CD8-positive, alpha-beta memory T cell (primary cell): ENCODE measurements around the gene TOR1B. TPM values are rescaled to one million over a fixed set of nuclear protein-coding genes. Genes with fewer than 3 reads are reported as not detected.

Experiments
- CTCF ChIA-PET: fragments of 350-600 bp; sonication (Branson Sonifier 250); formaldehyde crosslinking; loops from one replicate; lab custom pipeline; 2021; ENCODE audit warnings: antibody characterized with exemption; lab: Charles Lee
- POLR2A ChIA-PET: fragments of 350-600 bp; sonication (Branson Sonifier 250); formaldehyde crosslinking; loops from one replicate; lab custom pipeline; 2021; ENCODE audit warnings: antibody characterized with exemption; lab: Charles Lee
- DNase-seq, 5 donors: peaks; one replicate each; pipeline versions ENCODE4 v3.0.0 to v3.0.0-alpha.2; 2020 to 2022; ENCODE audit warnings: mixed read lengths in 1 of 5
- H3K27ac ChIP-seq: one replicate; pipeline ENCODE4 v1.7.0; 2013; ENCODE audit warnings: low read depth, mild to moderate bottlenecking, low read length, moderate library complexity
- H3K27me3 ChIP-seq: 2 replicates; pipeline ENCODE4 v1.7.0; 2013; ENCODE audit warnings: low read length, mild to moderate bottlenecking; ENCODE audit not compliant: insufficient read depth, poor library complexity, severe bottlenecking
- H3K36me3 ChIP-seq: 2 replicates; pipeline ENCODE4 v1.7.0; 2013; ENCODE audit warnings: mild to moderate bottlenecking, low read length, moderate library complexity; ENCODE audit not compliant: insufficient read depth
- H3K4me1 ChIP-seq: 2 replicates; pipeline ENCODE4 v1.7.0; 2013; ENCODE audit warnings: mild to moderate bottlenecking, low read length, moderate library complexity; ENCODE audit not compliant: insufficient read depth
- H3K4me3 ChIP-seq: 2 replicates; pipeline ENCODE4 v1.7.0; 2013; ENCODE audit warnings: mild to moderate bottlenecking, low read length
- H3K9me3 ChIP-seq: 2 replicates; pipeline ENCODE4 v1.7.0; 2013; ENCODE audit warnings: mild to moderate bottlenecking, low read length
- H3K27ac Mint-ChIP-seq, 8 donors: one replicate each; pipeline ENCODE4 v1.8.0; 2020 to 2021; ENCODE audit warnings: mixed read lengths in 8 of 8, mild to moderate bottlenecking in 6 of 8, inconsistent platforms in 3 of 8, moderate library complexity in 3 of 8
- H3K27me3 Mint-ChIP-seq, 2 donors: one replicate each; pipeline ENCODE4 v1.8.0; 2020 to 2021; ENCODE audit warnings: mixed read lengths in 2 of 2, mild to moderate bottlenecking in 1 of 2, moderate library complexity in 1 of 2
- H3K36me3 Mint-ChIP-seq, 3 donors: one replicate each; pipeline ENCODE4 v1.8.0; 2020 to 2021; ENCODE audit warnings: mixed read lengths in 3 of 3, inconsistent platforms in 1 of 3, mild to moderate bottlenecking in 1 of 3
- H3K4me1 Mint-ChIP-seq, 3 donors: one replicate each; pipeline ENCODE4 v1.8.0; 2020 to 2021; ENCODE audit warnings: mixed read lengths in 3 of 3, inconsistent platforms in 1 of 3, mild to moderate bottlenecking in 1 of 3
- H3K4me3 Mint-ChIP-seq, 7 donors: one replicate each; pipeline ENCODE4 v1.8.0; 2020 to 2021; ENCODE audit warnings: mixed read lengths in 7 of 7, mild to moderate bottlenecking in 6 of 7, moderate library complexity in 4 of 7, inconsistent platforms in 2 of 7
- H3K9me3 Mint-ChIP-seq, 5 donors: one replicate each; pipeline ENCODE4 v1.8.0; 2020 to 2022; ENCODE audit warnings: mixed read lengths in 5 of 5, mild to moderate bottlenecking in 3 of 5, moderate library complexity in 2 of 5, inconsistent platforms in 1 of 5
- polyA plus RNA-seq: library from polyadenylated mRNA; unstranded; fragments of 300-500 nt; fragmentation: Illumina TruSeq; gene quantifications from one replicate; pipeline ENCODE4 v1.2.3, GENCODE V29; 2021
- total RNA-seq, 2 experiments: library from RNA; stranded (reverse); gene quantifications; one replicate each; pipeline ENCODE4 v1.2.3, GENCODE V29; 2021

Gene TOR1B
- total and polyA plus RNA-seq, 3 experiments from 2014 or later: 24.6 to 32.8 (median 27.1) TPM

DNA sequence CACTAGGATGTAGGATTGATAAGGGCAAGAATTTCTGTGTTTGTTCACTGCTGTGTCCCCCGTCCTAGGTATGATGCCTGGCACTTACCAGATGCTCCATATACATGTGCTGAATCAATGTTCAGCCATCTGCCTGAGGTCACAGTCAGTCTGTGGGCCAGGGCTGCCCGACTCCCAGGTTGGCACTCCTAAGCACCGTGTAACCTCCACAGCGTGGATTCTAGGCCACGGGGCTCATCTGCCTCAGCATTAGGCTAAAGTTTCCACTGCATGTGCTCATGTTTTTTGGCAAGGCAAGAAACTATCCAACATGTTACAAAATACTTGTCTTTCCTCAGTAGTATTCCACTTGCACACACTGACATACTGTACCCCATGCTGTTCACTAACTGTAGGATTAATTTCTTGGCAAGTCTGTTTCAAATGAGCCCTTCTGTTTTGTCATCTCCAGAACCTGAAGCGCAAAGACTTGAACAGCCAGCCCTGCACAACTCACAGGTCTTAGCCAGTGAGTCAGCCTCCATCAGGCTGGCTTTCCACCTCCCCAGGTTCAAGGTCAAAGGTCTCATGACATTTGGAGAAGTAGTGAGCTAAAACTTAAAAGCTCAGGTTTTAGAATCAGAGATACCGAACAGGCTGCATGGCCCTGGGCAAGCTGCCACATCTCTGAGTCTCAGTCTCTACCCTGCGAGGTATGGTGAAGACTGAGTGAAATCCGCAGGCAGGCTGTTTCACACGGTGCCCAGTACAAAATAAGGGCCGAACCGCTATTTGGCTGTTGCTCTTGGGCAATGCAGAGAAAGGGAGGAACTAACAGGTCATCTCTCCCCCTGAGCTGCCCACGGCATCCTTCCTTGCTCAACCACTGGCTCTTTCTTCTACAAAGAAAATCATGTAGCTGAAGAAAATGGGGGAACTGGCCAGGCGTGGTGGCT is 13.8 kb downstream of the TOR1B start:
- Mint-ChIP-seq H3K27ac (peak overlapping the region in 3 of 8 donors; percentile 19 to 68 (median 56)), H3K4me3 (no peak overlapping the region), H3K36me3 (peaks cover 6 to 81% (median 11%) of the 10 kb centered on the region in 3 donors), H3K9me3 (no peaks in the 10 kb centered on the region), H3K27me3 (no peaks in the 10 kb centered on the region), H3K4me1 (peaks cover 14 to 27% (median 16%) of the 10 kb centered on the region in 3 donors)
- POLR2A ChIA-PET: no interaction called here
- H3K27me3 ChIP-seq: no peaks in the 10 kb centered on the region
- no peak overlapping the region for H3K4me3 ChIP-seq
- no peaks in the 10 kb centered on the region for H3K4me1 ChIP-seq
- no peaks in the 10 kb centered on the region for H3K9me3 ChIP-seq
- H3K36me3 ChIP-seq: peaks cover 28% of the 10 kb centered on the region
- CTCF ChIA-PET: no interaction called here
- no peak for DNase-seq
- no peak overlapping the region for H3K27ac ChIP-seq

DNA sequence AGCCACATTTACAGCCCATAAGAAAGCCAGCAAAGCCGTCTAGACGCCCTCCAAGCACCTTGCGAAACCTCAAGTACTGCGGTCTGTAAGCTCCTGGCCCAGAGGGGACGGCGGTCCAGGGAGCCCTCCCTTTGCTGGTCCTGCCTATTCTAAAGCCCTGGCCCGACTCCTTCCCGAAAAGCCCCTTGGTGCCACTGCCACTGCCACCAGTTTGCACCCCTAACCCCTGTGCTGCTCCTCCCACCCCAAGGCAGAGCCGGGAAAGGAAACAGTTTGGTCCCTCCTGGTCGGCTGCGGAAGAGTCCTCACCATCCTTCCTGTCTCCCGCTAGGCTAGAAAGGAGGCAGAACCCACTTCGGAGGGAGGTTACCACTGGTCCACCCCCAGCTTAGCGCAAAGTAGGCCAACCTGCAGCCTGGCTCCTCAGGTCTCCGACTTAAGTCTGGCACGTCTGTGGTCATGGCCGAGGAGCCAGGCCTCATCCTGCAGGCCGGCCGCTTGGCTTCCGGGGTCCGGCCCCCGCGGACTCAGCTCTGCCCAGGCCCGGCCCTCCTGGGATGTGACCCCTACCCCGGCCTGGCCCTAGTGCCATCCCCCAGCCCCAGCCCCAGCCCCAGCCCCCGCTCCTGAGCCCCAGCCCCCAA is 20.0 kb downstream of the TOR1B start:
- H3K9me3 ChIP-seq: no peaks in the 10 kb centered on the region
- H3K27me3 ChIP-seq: no peaks in the 10 kb centered on the region
- ChIA-PET POLR2A (interaction anchor here (0.5 to 1.0 kb wide), 4 partner anchors 10 to 216 kb away, joined by 3 to 4 read pairs (median 4); no protein-coding TSS in a partner anchor), CTCF (no interaction called here)
- DNase-seq: peak in 4 of 5 donors; percentile 18 to 55 (median 36)
- H3K4me3 Mint-ChIP-seq: peak overlapping the region; percentile 84 to 96 (median 90)
- peak overlapping the region; percentile 47 to 94 (median 84) for H3K27ac Mint-ChIP-seq
- H3K27ac ChIP-seq: peak overlapping the region; percentile 68
- H3K9me3 Mint-ChIP-seq: no peaks in the 10 kb centered on the region
- peaks cover 3 to 51% (median 10%) of the 10 kb centered on the region in 3 donors for H3K36me3 Mint-ChIP-seq
- no peaks in the 10 kb centered on the region for H3K27me3 Mint-ChIP-seq
- peak overlapping the region; percentile 36 for H3K4me3 ChIP-seq
- peaks cover 13 to 22% (median 14%) of the 10 kb centered on the region in 3 donors for H3K4me1 Mint-ChIP-seq
- peaks cover 35% of the 10 kb centered on the region for H3K36me3 ChIP-seq
- peaks cover 9% of the 10 kb centered on the region for H3K4me1 ChIP-seq

- Histone ChIP-seq H3K36me3 (peaks cover 32% of the 10 kb centered on the region), H3K27me3 (no peaks in the 10 kb centered on the region), H3K9me3 (no peaks in the 10 kb centered on the region), H3K27ac (peak overlapping the region; percentile 54), H3K4me1 (peaks cover 9% of the 10 kb centered on the region), H3K4me3 (peak overlapping the region; percentile 60)
- no peaks in the 10 kb centered on the region for H3K27me3 Mint-ChIP-seq
- no peaks in the 10 kb centered on the region for H3K9me3 Mint-ChIP-seq
- H3K27ac Mint-ChIP-seq: peak overlapping the region; percentile 71 to 97 (median 92)
- CTCF ChIA-PET: no interaction called here
- POLR2A ChIA-PET: interaction anchor here (0.6 to 1.0 kb wide), 2 partner anchors 11 to 12 kb away, joined by 4 to 5 read pairs; no protein-coding TSS in a partner anchor
- H3K4me3 Mint-ChIP-seq: peak overlapping the region; percentile 84 to 96 (median 90)
- peaks cover 3 to 51% (median 7%) of the 10 kb centered on the region in 3 donors for H3K36me3 Mint-ChIP-seq
- H3K4me1 Mint-ChIP-seq: peaks cover 13 to 20% (median 14%) of the 10 kb centered on the region in 3 donors
- DNase-seq: no peak
These were observed 20.6 kb downstream of the TOR1B start for GRCh38 chr9:129823542-129823934.

- CTCF ChIA-PET: no interaction called here
These were observed 21.1 kb downstream of the TOR1B start, which contains the start of gene TOR1A for GRCh38 chr9:129823935-129824601. Gene TOR1A (minus strand): TSS chr9:129824136. CDS start chr9:129824085, 51 bp downstream.

GRCh38 chr9:129826344-129826743 is 23.4 kb downstream of the TOR1B start:
- H3K4me1 Mint-ChIP-seq: peaks cover 11 to 14% (median 14%) of the 10 kb centered on the region in 3 donors
- peak overlapping the region in 1 of 8 donors; percentile 39 for H3K27ac Mint-ChIP-seq
- H3K9me3 Mint-ChIP-seq: no peaks in the 10 kb centered on the region
- no peak overlapping the region for H3K4me3 ChIP-seq
- H3K27me3 Mint-ChIP-seq: no peaks in the 10 kb centered on the region
- H3K4me1 ChIP-seq: peaks cover 9% of the 10 kb centered on the region
- peaks cover 7 to 61% (median 15%) of the 10 kb centered on the region in 3 donors for H3K36me3 Mint-ChIP-seq
- DNase-seq: no peak
- no peaks in the 10 kb centered on the region for H3K27me3 ChIP-seq
- no peak overlapping the region for H3K4me3 Mint-ChIP-seq
- ChIA-PET POLR2A (no interaction called here), CTCF (interaction anchor here (0.7 to 1.4 kb wide), 2 partner anchors 8 to 221 kb away, joined by 3 to 4 read pairs; partner anchors contain the start of gene C9orf78)
- no peak overlapping the region for H3K27ac ChIP-seq
- peaks cover 47% of the 10 kb centered on the region for H3K36me3 ChIP-seq
- no peaks in the 10 kb centered on the region for H3K9me3 ChIP-seq

More at GRCh38 chr9:129823935-129824601, 21.1 kb downstream of the TOR1B start, which contains the start of gene TOR1A:
- H3K27ac ChIP-seq: peak within 1 kb of the TSS; percentile 68
- H3K27ac Mint-ChIP-seq: peak within 1 kb of the TSS; percentile 71 to 97 (median 92)
- POLR2A ChIA-PET: interaction anchor here (0.6 to 1.1 kb wide), 2 partner anchors 11 kb away, joined by 4 to 5 read pairs; partner anchors contain the start of genes C9orf78 and USP20
- H3K9me3 ChIP-seq: no peaks in the 10 kb centered on the region
- no peaks in the 10 kb centered on the region for H3K27me3 ChIP-seq
- DNase-seq: peak; percentile 88 to 94 (median 89)
- peak within 1 kb of the TSS; percentile 60 for H3K4me3 ChIP-seq
- H3K9me3 Mint-ChIP-seq: no peaks in the 10 kb centered on the region
- peaks cover 11 to 15% (median 14%) of the 10 kb centered on the region in 3 donors for H3K4me1 Mint-ChIP-seq
- H3K4me1 ChIP-seq: peaks cover 9% of the 10 kb centered on the region
- H3K4me3 Mint-ChIP-seq: peak within 1 kb of the TSS; percentile 84 to 96 (median 90)
- no peaks in the 10 kb centered on the region for H3K27me3 Mint-ChIP-seq
- peaks cover 3 to 51% (median 3%) of the 10 kb centered on the region in 3 donors for H3K36me3 Mint-ChIP-seq
- peaks cover 28% of the 10 kb centered on the region for H3K36me3 ChIP-seq

DNA sequence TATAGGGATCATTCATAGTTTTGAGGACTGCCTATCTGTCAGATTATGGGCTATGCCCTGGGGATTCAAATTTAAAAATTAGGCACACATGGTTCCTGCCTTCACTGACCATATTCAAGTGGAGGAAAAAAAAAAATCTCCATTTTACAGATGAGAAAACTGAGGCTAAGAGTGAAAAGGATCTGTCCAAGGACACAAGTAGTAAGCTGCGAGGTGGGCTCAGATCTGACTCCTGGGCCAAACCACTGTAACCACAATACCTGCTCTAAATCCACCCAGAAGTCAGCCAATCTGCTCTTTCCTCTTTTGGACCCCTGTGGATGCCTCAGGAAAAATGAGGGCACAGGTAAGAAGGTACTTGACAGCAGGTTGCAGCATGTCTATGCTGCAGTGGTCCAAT is 23.8 kb downstream of the TOR1B start:
- Mint-ChIP-seq H3K36me3 (peaks cover 7 to 63% (median 15%) of the 10 kb centered on the region in 3 donors), H3K9me3 (no peaks in the 10 kb centered on the region), H3K27me3 (no peaks in the 10 kb centered on the region), H3K4me1 (peaks cover 11 to 14% (median 14%) of the 10 kb centered on the region in 3 donors), H3K27ac (peak overlapping the region in 2 of 8 donors; percentile 19 to 39), H3K4me3 (no peak overlapping the region)
- Histone ChIP-seq H3K4me1 (peaks cover 9% of the 10 kb centered on the region), H3K4me3 (no peak overlapping the region), H3K27ac (no peak overlapping the region), H3K36me3 (peaks cover 52% of the 10 kb centered on the region), H3K9me3 (no peaks in the 10 kb centered on the region), H3K27me3 (no peaks in the 10 kb centered on the region)
- CTCF ChIA-PET: interaction anchor here (0.7 to 1.4 kb wide), 2 partner anchors 8 to 221 kb away, joined by 3 to 4 read pairs; partner anchors contain the start of gene C9orf78
- POLR2A ChIA-PET: no interaction called here
- no peak for DNase-seq

DNA sequence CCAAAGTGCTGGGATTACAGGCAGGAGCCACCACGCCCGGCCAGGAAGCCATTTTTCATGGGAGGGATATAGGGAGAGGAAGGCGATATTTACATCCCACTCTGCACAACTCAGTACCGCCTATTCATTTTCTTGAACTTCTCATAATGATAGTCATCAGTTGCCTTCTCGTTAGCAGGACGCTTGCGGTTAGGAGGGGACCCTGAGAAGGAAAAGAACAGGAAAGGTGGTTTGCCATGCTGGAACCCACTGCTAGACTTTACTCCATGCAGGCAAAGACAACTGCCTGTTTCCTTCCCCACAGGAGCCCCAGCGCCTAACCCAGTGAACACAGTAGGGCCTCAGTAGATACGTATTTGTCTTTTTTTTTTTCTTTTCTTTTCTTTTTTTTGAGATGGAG is 25.1 kb downstream of the TOR1B start:
- CTCF ChIA-PET: no interaction called here

More for the DNA sequence above, 25.1 kb downstream of the TOR1B start:
- Mint-ChIP-seq H3K9me3 (no peaks in the 10 kb centered on the region), H3K4me3 (peak overlapping the region in 1 of 7 donors; percentile 37), H3K36me3 (peaks cover 4 to 64% (median 13%) of the 10 kb centered on the region in 3 donors), H3K27ac (no peak overlapping the region), H3K27me3 (no peaks in the 10 kb centered on the region), H3K4me1 (peaks cover under 1 to 4% (median 1%) of the 10 kb centered on the region in 3 donors)
- peaks cover under 1% of the 10 kb centered on the region for H3K4me1 ChIP-seq
- no peak overlapping the region for H3K4me3 ChIP-seq
- POLR2A ChIA-PET: no interaction called here
- no peaks in the 10 kb centered on the region for H3K27me3 ChIP-seq
- peaks cover 49% of the 10 kb centered on the region for H3K36me3 ChIP-seq
- H3K9me3 ChIP-seq: no peaks in the 10 kb centered on the region
- no peak overlapping the region for H3K27ac ChIP-seq
- no peak for DNase-seq
